GM19238 (cell line): ENCODE results near the gene C6orf120.

ENCODE experiments used
- DNase-seq: peaks from one replicate; pipeline ENCODE4 v3.0.0; 2011; ENCODE audit warnings: low spot score; ENCODE audit not compliant: insufficient read length

C6orf120 gene

DNA sequence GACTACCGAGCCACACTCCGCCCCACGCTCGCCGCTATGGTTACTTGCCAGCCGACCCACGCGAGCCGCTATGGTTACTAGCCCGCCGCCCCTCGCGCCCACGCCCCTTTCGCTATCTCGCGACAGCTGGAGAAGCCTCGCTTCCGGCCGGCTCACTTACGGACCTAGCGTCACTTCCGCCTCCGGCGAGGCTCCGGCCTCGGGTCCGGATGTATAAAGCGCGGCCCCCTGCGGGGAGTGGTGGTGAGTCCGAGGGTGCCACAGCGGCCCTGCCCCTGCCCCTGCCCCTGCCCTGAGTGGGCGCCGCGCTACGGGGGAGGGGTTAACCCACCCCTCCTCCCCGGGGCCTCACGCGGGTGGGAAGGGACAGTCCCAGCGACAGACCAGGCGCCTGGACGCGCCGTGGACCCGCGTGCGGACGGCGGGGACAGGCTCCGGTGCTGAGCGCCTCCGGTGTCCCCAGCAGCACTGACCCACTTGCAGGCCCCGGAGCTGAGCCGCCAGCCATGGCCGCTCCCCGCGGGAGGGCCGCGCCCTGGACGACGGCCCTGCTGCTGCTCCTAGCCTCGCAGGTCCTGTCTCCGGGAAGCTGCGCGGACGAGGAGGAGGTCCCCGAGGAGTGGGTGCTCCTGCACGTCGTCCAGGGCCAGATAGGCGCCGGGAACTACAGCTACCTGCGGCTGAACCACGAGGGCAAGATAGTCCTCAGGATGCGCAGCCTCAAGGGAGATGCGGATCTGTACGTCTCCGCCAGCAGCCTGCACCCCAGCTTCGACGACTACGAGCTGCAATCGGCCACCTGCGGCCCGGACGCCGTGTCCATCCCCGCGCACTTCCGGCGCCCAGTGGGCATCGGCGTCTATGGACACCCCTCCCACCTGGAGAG is at the start of gene C6orf120, which contains the start of gene WDR27:
C6orf120 (plus strand) TSS at position 173 of the 886 bp plus-strand sequence; CDS start at position 507, 334 bp downstream.
WDR27 (minus strand) TSS at position 76 of the 886 bp plus-strand sequence. CDS start 13,024 bp downstream, outside the sequence.
- peak; percentile 93 for DNase-seq

DNA sequence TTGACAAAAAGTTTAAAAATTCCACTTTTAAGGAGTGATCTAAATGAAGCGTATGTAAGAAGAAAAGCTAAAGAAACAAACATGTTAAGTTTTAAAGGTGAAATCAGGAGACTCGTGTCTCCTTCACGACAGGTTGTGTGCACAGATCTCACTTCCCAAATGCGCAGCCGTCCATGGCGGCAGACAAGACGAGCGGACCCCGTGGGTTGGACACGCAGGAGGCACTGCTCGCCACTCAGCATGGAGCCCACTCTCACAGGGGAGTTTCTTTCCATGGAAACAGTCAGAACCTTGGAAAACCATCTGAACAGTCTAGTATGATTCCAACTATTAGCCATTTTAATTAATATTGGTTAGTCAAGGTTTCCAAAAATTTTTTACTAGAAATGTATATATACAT is 49.0 kb upstream of the C6orf120 start:
- no peak for DNase-seq

DNA sequence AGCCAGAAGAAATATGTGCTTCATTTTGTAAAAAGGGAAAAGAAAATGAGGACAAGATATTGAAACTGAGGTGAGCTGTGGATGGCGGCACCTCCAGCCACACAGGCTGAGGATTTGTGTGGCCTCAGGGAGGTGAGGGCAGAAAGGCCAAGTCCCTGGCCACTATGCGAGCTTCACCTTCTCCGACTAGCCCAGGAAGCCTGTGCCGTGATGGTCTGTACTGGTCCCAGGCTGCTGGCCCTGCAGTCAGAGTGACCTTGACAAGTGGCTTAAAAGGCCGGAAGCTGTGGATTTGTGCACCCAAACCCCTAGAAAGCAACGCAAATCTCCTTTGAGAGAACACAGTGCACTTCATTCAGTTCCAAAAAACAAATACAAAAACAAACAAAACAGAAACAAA is 48.2 kb upstream of the C6orf120 start:
- DNase-seq: no peak

DNA sequence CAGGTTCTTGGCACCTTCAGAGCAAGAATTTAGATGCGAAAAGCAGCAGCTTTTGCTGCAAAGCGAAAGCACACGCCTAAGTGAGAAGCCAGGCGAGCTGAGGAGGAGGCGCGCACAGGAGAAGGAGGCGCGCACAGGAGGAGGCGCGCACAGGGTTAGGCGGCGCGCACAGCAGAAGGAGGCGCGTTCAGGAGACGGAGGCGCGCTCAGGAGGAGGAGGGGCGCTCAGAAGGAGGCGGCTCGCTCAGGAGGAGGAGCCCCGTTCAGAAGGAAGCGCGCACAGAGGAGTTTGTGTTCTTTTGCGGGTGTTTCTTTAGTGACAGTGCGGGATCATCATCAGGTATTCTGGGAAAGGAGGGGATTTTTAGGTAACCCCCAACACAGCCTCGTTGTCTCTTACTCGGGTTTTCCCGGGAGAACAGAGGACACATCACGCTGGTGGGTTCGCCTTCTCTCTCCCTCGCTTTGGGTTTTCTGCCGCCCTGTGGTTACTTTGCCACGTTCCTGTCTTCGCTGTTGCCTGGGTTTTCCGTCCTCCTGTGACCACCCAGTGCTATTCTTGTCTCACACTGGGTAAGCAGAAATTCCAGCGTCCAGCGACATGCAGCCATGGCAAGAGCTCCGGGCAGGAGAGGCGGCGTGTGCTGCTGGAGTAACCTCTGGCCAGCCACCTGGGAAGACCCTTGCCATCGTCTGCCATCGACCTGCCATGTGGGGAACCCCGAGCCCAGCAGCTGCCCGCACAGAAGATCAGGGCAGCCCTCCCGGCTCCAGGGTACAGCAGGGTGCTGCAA is 47.1 kb upstream of the C6orf120 start:
- DNase-seq: peak; percentile 76

DNA sequence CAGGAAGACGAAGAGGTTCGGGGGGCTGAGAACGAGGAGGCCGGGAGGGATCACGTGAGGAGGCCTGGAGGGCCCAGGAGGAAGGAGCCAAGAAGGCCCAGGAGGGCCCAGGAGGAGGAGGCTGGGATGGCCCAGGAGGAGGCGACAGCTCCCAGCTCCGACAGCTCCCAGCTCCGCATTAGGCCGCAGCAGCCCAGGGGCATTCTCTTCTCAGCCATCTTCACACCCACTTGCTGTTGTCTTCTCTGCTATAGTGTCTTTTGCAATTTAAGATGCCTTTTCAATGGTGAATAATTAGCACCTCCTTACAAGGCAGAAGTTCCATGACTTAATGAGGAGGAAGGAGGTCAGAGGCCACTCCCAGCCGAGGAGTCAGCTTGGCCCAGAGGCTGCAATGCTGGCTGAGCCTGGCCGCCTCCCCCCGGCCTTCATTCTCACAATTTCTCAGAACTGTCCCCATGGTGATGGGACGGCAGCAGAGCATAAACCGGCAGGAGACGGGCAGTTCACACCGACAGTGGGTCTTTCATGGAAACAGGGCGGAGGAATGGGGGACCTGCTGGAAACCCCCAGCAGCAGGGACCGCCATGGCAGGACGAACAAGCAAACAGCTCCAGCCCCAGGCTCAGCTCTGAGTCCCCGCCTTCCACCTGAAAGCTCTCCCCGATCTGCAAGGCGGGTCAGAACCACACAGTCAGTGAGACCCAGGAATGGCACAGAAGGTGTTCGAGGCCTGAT is 45.2 kb upstream of the C6orf120 start:
- DNase-seq: no peak

DNA sequence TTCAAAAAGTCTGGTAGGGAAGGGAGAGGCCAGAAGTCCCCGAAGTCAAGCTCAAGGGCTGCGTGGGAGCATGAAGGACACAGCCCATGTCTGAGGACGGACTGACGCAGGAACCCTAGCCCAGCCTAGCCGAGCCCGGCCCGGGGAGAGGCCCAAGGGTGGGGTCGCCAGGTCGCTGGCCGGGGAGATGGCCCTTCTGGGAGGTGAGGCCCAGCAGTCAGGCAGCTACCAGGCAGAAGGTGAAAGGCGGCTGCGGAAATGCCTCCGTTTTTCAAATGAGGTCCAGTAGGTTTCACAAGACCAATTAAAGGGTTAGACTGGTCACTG is 44.7 kb upstream of the C6orf120 start:
- DNase-seq: no peak

DNA sequence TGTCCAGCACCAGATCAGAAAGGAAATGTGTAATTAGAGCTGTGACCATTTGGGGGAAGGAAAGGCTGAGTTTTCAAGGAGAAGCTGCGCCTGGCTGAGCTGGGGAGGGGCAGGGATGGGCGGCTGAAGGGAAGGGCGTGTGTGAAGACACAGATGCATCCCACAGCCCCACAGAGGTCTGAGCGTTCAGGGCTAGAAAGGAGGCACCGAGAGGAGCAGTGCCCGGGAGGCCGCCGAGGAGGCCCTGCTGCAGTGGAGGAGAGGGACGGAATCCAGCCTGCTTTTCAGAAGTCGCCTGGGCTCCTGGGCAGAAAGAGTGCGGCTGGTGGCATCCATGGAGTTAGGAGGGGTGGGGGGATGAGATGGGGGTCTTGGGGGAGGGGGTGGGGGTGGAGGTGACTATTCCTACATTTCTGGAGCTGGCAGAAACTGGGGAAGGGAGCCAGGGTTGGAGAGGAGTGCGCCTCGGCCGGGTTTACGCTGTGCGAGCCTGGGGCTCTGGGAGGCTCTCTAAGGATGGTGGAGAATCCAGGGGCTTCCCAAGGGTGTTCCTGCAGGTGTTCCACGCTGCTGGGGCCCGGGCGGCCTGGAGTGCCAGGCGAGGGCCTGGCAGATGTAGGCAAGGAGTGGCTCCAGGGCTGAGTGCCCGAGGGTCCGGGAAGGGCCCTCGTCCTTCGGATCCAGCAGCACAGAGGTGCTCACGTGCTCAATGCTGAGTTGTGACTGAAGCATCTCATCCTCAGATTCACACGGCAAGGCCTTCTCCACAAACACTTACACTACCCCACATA is 41.9 kb upstream of the C6orf120 start:
- no peak for DNase-seq

DNA sequence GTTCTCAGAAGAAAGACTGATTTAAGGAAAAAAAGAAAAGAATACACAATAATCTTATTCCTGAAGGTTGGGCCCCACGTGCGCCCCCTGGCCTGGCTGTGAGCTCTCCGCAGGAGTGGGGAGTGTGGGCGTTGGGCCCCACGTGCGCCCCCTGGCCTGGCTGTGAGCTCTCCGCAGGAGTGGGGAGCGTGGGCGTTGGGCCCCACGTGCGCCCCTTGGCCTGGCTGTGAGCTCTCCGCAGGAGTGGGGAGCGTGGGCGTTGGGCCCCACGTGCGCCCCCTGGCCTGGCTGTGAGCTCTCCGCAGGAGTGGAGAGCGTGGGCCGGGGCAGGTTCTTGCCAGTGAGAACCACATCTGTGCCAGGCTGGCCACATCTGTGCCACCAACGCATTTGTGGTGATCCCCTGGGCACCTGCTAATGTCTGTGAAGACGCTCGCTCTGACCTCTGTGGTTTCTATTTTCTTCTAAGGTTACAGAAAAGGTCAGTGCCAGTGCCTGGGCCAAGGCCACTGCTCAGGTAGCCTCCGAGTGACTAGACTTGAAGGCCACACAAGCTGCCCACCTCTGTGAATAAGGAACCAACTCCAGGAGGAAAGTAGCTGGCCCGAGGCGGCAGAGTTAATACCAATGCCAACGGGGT is 41.1 kb upstream of the C6orf120 start:
- DNase-seq: no peak

DNA sequence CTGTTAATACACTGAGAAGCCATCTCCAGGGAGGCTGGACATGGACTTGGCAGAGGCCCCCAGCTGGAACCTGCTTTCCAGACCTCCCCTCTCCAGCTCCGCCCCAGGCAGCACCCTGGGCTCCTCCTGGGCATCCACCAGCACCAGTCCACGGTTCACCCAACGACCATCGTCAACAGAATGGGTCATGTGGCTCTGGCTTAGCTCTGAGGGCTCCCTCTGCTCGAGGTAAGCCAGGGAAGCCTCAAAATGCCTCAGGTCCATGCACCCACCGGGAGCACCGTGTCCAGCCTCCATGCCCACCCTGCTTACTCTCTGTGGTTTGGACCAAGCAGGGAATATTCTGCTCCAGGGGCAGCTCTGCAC is 40.6 kb upstream of the C6orf120 start:
- DNase-seq: no peak

DNA sequence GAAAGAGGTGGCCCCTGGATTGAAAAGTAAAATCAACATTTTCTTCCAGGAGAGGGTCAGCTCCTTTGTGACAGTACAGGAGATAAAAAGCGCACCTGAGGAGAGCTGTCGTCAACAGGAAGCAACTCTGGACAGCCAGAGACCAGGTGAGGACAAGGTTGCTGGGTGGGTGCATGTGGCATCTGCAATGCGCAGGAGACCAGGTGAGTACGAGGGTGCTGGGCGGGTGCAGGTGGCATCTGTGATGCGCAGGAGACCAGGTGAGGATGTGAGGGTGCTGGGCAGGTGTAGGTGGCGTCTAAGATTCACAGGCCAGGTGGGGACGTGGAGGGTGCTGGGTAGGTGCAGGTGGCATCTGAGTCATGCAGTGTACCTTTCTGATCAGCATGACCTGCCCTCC is 38.5 kb upstream of the C6orf120 start:
- no peak for DNase-seq

DNA sequence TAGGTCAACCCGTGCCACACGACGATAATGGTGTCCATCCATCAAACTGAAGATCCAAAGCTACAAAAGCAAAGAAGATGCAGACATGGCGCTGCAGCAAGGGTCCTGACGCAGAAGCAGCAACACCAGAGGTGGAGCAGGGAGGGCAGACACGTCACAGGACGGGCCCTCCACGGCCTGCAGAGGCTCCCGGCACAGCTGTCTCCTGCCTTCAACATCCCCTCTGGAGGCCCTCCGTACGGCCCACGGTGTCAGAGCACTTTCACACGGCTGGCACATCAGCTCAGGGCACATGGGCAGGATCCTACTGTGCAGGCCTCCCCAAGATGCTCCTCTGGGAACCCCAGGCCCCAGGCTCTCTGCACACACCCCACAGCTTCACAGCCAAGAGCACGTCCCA is 37.7 kb upstream of the C6orf120 start:
- no peak for DNase-seq

DNA sequence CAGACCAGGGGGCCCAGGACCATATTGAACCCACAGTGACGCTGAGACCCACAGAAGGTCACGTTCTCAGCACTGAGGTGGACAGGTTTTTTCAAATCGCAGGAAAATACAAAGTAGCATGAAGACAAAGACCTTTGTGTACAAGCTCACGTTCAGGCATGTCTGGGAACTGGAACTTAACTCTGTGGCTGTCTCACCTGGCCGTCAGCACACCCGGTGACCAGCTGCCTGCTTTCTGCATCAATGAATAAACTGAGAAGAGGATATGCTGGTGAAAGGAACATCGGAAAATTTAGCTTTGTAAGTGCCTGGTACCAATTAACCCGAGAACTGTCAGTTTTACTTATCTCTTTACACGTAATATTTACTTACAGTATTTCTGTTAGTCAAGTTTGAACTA is 36.6 kb upstream of the C6orf120 start:
- no peak for DNase-seq

DNA sequence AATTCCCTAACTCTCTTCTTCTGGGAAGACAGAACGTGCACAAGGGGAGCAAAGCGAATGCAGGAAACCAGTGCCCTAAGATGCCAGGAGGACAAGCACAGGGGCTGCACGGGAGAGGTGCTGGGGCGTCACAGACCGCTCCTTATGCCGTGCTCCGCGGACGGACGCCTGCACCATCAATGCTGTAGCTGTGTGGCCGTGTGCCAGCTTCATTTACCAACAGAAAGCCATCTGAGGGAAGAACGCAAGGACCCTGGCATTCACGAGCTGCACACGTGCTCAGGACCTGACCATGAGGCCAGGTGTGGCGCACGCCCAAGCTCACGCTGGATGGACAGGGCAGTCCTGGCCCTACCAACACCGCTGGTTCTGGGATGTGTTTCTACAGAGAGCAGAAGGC is 35.5 kb upstream of the C6orf120 start:
- no peak for DNase-seq

DNA sequence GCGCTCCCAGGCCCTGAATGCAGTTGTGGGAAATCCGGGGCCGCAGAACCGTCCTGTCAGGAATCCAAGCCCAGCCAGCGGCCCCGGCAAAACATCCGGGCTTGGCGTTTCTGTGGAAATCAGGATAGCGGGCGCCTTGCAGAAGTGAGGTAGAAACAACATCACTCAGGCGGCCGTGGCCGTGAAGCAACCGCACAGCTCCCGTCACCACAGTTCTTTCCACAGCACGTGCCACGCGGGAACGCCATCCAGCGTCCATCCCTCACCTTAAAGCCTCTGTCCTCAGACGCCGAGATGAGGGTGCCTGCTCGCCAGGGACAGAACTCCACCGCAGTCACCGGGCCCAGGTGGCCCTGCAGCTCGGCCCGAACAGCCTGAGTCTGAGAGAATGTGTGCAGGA is 34.2 kb upstream of the C6orf120 start:
- DNase-seq: no peak

DNA sequence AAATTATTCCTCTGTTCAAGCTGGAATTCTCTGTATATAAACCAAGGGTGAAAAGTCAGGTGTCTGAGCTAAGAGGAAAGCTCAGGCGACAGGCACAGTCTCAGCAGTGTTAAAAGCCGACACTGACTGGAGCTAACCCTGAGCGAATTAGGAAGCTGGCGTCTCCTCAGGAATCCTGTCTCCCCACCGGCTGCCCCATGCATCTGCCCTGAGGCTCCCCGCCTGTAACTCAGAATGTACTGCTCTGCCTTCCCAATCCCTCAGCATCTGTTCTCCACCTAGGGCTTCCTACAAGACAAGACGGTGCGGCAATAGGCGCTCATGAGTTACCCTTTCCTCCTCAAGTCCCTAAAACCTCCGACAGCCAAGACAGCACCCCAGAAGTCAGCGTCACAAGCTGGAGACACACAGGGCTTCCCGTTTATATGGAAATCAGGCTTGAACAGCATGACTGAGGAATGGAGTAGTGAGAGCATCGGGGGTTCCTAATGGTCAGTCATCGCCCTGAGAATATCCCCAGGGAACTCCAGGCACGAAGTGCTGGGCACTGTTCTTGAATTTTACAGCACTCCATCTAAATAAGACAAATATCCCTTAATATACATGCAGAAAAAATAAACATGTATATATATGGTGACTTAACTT is 33.6 kb upstream of the C6orf120 start:
- DNase-seq: no peak

DNA sequence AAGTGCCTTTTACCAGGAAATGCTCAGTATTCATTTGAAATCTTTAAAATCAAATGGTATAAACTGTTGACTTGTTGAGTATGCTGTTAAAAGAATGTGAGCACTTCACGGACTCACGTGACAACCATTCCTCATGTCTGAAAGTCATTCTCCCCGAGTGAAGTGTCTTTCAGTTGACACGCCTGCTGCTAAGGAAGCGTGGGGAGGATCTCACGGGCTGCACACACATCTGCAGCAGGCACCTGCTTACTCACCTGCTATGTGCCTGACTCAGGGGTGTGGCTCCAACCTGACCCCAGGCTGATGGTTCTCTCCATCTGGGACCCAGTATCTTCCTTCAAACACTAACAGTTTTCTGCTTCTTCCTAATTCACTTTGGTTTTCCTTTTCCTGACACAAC is 32.8 kb upstream of the C6orf120 start:
- DNase-seq: no peak

DNA sequence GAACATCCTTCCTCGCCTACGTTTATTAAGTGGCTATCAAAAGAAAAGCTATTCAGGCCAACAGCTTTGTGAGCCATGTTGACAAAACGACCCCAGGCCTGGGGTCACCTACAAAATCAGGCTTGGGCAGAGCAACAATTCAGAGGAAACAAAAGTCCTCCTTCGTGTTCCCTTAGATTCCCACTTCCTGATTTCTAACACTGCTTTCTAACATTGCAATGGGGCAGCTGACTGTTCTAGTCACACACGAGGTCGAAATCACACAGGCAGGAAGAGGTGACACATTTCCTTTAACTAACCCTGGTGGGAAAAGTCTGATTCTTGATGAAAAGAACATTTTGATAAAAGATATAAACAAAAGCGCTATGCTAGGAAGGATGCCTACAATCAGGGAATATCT is 32.0 kb upstream of the C6orf120 start:
- DNase-seq: no peak

DNA sequence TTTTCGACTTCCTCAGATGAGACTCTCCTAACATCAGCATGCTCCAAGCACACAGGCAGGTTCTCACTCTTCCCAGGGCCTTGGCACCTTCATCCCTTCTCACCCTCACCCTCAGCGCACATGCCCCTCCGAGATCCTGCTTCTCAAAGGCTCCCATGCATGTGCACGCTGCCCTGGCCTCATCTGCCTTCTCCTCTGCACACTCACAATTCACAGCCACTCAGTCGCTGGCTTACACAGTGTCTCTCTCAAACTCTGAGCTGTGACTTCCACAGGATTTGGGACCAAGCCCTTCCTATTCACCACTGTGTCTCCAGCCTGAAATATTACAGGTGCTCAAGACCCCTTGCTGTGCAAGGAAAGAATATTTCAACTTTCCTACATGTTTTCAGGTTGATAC is 30.4 kb upstream of the C6orf120 start:
- DNase-seq: no peak

DNA sequence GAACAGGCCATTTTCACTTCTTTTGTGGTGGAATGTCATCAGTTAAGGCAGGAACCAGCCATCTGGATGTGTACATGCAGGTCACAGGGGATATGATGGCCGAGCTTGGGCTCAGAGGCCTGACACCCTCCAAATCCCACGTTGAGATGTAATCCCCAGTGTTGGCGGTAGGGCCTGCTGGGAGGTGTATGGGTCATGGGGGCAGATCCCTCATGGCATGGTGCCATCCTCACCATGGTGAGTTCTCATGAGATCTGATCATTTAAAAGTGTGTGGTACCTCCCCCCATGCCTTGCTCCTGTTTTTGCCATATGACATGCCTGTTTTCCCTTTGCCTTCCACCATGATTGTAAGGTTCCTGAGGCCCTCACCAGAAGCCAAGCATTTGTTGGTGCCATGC is 26.9 kb upstream of the C6orf120 start:
- no peak for DNase-seq

DNA sequence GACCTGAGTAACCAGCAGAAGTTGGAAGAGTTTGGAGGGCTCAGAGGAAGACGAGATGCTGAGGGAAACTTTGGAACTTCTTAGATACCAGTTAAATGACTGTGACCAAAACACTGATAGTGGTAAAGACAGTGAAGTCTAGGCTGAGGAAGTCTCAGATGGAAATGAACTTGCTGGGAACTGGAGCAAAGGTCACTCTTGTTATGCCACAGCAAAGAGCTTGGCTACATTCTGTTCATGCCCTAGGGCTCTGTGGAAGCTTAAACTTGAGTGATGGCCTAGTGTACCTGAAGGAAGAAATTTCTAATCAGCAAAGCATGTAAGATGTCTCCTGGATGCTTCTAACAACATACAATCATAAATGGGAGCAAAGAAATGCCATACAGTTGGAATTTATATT is 24.8 kb upstream of the C6orf120 start:
- no peak for DNase-seq
